NCI-H128 (cell line): ENCODE measurements around the gene MUC5B.
"Not testable (repeated sequence)": the region's sequence is repeated elsewhere in the genome, so short reads cannot be mapped to it uniquely, and the experiment has no call there.

ENCODE experiments used
- DNase-seq: peaks from one replicate; lab custom pipeline; 2025; ENCODE audit not compliant: unreplicated experiment; lab: John Stamatoyannopoulos, UW

Gene MUC5B

DNA sequence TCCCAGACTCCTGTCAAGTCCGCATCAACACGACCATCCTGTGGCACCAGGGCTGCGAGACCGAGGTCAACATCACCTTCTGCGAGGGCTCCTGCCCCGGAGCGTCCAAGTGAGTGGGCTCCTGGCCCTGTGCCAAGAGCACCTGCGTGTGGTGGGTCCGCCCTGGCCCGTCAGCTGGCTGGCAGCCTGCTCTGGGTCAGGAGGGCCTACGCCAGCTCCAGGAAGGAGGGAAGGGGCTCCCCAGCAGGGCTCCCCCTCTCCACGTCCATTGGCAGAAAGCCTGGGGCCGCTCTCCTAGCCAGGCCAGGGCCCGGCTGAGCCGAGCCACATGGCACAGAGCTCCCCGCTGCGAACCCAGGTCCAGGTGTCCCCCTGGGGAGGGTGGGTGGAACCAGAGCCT lies 37.8 kb downstream of the MUC5B start:
- no peak for DNase-seq

DNA sequence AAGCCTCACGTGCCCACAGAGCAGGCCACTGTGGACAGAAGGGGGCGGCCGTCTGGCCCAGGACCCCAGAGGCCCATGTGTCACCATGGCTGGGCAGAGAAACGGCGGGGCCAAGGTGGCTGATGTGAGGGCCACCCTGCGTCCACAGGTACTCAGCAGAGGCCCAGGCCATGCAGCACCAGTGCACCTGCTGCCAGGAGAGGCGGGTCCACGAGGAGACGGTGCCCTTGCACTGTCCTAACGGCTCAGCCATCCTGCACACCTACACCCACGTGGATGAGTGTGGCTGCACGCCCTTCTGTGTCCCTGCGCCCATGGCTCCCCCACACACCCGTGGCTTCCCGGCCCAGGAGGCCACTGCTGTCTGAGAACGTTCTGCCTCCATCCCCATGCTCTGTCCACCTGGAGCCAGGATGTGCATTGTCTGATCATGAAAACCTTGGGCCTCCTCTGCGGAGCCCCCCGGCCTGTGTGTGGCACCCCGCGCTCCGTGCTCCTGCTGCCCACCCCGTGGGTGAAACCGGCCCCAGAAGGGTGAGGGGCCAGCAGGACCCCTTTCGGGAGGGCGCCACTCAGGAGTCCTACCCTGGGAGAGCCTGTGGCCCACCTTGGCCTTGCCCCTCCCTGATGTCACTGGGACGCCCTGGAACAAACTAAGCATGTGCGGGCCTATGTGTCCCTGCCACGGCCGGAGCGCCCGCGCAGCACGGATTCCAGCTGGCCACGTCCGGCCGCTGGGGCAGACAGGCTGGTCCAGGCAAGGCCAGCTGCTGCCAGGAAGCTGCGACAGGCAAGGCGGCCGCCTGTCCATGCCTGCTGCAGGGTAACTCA lies 38.6 kb downstream of the MUC5B start:
- no peak for DNase-seq

DNA sequence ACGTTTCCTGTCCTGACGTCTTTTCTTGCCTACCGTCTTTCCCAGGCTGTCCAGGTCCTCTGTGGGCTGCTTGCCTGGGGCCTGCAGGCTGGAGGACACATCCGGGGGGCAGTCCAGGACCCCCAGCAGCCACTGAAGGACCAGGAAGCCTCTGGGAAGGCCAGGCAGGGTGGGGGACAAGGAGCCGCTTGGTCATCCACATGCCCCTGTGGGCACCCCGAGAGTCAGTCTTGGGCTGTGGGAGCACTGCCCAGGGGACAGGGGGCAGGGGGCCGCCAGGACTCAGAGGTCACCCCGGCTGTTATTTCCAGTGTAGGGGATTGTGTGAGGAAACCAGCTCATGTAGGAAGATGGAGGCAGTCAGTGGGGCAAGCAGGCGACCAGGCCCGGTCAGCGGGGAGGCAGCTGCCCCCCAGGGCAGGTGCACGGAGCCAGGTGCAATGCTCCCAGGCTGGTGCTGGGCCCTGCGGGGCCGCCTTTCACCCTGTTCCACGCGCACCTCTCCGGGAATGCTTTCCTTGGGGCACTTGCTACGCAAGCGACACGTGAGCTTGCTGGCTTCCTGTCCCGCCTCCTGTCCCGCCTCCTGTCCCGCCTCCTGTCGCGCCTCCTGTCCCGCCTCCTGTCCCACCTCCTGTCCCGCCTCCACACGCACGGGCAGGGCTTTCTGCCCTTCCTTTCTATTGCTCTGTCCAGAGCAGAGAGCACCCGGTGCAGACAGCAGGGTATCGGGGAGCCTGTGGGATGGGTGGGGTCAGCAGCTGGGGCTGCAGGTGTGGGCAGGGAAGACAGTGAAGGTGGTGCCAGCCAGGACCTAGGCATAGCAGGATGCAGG lies 39.5 kb downstream of the MUC5B start:
- peak; percentile 69 for DNase-seq

DNA sequence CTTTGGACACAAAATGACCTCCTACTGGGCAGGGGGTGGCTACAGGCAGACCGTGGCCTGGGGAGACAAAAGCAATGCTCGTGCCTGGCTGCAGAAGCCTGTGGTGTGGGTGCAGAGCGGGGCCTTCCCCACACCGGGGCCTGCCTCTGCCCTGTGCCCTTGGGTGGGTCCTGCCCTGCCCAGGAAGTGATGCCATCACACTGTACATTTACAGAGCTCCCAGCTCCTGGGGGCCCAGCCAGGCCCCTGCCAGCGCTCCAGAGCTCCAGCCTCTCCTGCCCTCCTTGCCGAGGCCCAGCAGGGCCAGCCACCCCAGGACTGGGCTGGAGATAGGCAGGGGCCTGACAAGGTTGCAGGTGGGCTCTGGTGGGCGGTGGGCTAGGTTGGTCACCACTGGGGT lies 40.1 kb downstream of the MUC5B start:
- no peak for DNase-seq

DNA sequence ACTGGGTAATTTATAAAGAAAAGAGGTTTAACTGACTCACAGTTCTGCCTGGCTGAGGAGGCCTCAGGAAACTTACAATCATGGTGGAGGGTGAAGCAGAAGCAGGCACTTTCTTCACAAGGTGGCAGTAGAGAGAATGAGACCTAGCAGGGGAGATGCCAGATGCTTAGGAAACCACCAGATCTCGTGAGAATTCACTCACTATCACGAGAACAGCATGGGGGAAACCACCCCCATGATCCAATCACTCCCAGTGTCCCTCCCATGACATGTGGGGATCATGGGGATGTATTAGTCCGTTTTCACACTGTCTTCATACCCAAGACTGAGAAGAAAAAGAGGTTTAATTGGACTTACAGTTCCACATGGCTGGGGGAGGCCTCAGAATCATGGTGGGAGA lies 41.6 kb downstream of the MUC5B start:
- not testable (repeated sequence) for DNase-seq

DNA sequence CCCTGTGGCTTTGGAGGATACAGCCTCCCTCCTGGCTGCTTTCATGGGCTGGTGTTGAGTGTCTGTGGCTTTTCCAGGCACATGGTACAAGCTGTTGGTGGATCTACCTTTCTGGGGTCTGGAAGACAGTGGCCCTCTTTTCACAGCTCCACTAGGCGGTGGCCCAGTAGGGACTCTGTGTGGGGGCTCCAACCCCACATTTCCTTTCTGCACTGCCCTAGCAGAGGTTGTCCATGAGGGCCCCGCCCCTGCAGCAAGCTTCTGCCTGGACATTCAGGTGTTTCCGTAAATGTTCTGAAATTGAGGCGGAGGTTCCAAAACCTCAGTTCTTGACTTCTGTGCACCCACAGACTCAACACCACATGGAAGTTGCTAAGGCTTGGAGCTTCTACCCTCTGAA lies 42.6 kb downstream of the MUC5B start:
- DNase-seq = not testable (repeated sequence)

DNA sequence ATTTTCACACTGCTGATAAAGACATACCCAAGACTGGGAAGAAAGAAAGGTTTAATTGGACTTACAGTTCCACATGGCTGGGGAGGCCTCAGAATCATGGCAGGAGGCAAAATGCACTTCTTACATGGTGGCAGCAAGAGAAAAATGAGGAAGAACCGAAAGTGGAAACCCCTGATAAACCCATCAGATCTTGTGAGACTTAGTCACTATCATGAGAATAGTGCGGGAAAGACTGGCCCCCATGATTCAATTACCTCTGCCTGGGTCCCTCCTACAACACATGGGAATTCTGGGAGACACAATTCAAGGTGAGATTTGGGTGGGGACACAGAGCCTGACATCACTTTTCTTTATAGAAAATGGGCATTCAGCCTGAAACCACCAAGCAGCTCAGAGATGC lies 44.1 kb downstream of the MUC5B start:
- not testable (repeated sequence) for DNase-seq

DNA sequence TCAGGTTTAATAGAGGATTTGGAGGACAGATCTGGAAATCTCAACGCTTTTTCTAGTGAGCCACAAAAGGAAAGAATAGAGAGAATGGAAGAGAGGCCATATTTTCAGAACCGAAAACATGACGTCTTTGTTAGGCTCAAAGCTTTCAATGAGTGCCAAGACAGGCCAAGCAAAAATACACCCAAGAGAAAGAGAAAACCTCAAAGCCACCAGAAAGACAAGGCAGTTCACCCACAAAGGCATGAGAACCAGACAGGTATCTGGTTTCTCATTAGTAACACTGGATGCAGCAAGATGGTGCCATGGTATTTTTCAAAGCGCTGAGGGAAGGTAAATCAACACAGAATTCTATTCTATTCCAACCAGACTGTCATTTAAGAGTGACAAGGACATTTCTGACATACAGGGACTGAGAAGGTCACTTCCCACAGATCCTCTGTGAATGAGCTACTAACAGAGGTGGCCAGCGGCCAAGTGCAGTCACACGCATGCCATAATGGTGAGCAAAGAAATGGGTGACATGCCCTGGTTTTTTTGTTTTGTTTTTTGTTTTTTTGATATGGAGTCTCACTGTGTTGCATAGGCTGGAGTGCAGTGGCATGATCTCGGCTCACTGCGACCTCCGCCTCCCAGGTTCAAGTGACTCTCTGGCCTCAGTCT lies 44.7 kb downstream of the MUC5B start:
- DNase-seq = no peak

DNA sequence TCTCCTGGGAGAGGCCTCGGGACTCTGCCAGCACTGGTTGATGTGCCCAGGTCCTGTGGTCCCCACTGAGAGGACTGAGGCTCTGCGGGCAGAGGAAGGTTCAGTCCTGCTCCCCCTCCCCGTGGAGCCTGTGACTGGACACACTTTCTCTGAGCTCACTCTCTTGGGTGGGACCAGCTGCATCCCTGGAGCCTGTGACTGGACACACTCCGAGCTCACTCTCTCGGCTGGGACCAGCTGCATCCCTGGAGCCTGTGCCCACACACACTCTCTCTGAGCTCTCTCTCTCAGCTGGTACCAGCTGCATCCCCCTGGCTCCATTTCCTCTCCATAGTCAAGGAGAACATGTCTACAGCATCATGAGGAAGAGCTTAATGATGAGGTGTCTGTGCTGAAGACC lies 47.1 kb downstream of the MUC5B start:
- DNase-seq = no peak

DNA sequence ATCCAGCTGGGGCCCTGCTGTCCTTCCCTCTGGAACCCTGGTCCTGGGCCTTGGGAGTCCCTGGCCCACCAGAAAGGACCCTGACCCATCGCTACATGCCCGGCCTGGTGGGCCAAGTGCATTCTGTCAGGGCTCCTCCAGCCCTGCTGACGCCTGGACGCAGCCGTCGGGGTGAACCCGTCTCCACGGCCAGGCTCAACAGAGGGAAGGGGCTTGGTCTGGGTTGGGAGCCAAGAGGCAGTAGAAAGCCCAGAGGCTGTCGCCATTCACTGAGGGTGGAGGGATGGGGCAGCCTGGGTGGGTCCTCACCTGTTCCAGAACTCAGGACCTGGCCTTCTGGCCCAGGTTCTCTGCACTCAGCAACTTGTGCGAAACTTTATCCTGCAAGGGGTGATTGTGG lies 47.6 kb downstream of the MUC5B start:
- DNase-seq = no peak

DNA sequence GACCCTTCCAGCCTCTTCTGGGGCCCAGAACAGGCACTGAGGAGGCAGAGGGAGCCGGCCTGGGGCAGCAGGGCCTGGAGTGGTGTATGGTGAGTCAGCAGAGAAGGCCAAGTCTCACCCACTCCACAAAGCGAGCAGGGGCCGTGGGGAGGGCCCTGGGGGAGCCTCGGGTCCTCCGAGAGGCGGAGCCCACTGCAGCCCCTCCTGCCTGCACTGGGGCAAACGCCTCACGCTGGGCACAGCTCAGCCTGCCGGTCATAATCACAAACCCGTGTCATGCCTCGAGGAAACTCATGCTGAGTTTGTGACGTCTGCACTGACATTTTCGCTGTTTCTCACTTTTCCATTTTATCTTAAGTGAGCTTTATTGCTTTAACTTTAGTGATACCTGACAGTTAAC lies 48.1 kb downstream of the MUC5B start:
- no peak for DNase-seq

DNA sequence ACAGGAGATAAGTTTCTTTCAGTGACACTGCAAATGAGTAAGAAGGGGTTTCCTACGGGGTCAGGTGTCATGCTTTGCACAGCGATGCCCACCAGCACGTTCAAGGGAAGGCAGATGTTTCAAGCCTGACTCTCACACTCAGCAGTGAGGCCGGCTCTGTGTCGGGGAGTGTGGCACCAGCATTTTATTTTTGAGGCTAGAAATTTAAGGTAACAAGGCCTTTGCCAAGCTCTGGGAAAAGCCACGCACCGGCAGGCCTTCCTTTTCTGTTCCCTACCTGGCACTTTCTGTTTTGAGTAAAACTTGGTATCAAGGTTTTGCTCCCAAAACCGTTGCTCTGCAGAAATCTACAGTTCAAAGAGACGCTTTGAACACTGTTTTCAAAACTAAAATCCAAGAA lies 48.5 kb downstream of the MUC5B start:
- no peak for DNase-seq

DNA sequence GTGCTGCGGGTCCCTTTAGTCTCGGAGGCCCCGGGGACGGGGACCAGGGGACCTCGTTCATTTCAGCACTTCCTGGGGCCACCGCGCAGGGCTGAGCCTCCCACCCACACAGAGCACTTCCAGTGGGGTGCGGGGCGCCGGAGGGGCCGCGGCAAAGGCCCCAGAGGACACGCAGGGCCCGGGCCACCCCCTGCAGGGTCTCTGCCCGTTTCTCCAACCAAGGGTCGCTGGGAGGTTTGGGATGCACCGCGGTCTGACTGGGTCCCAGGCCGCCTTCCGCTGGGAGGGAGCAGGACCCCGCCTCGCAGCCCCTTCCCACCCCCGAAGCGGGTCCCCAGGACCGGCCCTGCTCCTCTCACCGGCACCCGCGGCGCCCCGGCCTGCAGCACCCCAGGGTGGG lies 49.1 kb downstream of the MUC5B start:
- DNase-seq = no peak

DNA sequence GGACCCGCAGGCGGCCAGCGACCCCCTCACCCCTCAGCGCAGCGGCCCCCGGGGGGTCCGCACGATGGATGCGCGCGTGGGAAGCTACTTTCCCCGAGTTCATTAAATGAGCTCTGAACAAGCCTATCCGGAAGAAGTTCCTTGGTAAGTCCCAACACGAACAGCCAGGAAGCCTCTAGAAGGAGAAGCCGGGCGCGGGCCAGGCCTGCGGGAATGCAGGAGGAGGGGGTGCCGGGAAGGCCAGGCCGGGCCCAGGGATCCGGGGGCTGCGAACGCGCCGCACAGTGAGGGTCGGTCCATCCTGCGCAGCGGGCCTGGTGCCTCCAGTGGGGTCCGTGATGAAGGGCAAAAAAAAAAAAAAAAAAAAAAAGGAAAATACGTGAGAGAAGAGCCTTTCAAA lies 49.7 kb downstream of the MUC5B start:
- DNase-seq = no peak

DNA sequence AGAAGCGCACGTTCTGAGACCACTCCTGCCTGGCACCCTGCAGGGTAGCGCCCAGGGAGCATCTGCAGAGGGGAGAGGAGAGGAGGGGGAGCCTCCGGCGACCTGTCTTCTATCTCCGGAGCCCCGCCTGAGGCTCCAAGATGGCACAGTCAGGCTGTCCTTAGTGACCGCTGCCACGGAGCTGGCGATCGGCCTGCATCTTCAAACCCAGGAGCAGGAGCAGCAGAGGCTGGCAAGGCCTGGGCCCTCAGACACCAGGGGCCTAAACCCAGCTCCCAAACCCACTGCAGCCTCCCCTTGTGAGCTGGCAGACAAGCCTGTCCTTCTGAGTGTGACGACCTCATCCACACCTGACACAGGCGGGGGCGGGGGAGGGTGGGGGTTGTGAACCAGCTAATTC lies 51.6 kb downstream of the MUC5B start:
- DNase-seq = no peak

DNA sequence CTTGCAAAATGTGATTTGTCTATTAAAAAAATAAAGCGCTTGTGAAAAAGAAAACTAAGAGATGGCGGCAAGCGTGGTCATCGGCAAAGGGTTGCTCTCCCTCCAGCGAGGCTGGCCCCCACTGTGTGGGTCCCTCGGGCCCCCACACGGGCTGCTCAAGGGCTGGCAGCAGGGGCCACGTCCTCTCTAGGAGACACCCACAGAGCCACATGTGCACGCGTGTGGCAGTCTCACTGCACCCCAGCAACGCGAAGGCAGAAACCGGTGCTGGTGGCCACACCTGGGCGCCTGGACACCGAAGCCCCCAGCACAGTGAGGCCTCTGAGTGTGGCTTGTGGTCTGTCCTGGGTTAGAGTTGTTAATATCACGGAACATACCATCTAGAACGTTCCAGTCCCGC lies 52.2 kb downstream of the MUC5B start:
- DNase-seq = no peak

DNA sequence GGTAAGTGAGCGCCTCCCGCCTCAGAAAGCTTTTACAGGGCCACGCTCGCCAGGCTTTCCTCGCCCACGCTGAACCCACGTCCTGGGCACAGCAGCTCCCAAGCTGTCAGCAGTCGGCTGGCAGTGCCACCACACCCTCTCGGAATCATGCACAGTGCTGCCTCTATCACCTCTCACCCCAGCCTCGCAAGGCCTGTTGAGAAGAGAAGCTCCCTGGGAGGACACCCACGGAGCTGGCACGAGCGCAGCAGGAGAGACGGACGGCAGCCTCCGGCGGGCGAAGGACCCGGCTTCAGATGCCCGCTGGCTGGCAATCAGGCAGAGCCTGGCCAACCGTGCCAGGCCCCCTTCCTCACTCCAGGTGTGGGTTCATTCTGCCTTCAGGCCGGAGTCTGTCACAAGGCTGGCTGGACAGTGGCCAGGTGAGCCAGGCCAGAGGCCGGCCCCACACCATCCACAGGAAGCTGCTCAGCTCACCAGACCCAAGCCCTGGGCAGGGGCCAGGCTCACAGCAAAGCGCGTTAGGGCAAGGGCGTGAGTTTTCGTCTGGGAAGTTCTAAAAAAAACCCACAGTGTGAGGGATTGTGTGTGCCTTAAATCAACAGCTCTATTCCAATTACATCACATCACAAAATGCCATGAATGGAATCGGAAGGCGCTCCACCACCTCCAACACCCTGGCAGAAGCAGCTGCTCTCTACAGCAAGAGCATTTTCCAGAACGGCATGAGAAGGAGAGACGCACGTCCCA lies 53.4 kb downstream of the MUC5B start:
- DNase-seq = no peak

DNA sequence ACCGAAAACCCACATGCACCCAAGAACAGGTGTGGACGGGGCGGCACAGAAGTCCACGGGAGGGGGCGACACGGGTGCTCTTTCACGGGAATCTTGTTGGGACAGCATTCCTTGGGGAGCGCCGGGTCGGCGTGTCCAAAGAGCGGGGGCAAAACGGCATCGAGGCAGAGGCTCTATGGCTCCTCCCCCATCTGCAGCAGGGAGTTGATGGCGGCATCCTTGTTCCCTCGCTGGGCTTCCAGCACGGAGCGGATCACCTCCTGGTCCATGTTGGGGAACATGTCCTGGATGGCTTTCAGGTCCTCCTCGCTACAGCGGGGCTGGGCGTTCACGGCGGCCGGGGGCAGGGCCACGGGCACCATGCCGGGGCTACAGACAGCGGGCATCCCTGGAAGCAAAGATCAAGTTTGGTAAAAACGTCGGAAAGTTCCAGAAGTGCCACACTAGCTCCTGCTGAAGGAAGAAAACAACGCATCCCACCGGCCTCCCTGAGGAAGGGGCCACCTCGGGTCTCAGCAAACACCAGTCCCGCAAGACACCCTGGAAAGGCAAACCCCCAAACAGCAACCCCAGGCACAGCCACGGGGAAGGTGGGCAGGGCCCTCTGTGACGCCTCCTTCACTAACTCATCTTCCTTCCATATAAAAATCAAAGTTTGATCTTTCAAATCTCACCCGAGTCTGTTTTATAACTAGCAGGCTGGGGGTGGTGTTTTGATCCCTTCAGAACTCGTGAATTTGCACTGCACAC lies 54.2 kb downstream of the MUC5B start:
- DNase-seq = no peak

DNA sequence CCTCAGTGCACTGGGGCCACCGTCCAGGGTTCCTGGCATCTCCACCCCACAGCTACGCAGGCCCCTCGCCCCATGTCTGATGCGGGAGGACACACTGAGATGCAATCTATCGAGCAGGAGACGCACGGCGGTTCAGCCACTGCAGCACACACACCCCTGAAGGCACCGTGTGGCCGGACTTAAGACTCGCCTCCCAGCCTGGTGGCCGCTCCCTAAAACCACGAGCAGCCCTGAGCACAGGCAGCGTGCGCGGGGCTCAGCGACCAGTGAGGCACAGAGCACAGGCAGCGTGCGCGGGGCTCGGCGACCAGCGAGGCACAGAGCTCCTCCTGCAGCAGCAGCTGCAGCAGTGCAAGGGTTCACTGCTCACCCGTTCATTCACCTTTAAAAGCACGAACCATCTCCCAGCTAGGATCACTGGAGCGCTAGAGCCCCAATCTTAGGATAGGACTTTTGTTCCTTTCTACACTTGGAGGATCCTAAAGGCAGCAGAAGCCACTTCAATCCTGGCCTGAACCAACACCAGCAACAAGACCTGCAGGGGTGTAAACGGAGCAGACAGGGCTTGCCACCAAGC lies 55.2 kb downstream of the MUC5B start:
- DNase-seq = no peak
